ENCODE data around the gene BHLHA15. TPM values are rescaled to one million over a fixed set of nuclear protein-coding genes. Genes with fewer than 3 reads are reported as not detected.

Gene BHLHA15
- total and polyA plus RNA-seq, 2 of the 8 experiments (the other 6 are each of a cell fraction or from before 2014, with no cell fraction given): 1.1 to 2.7 TPM

GRCh38 chr7:98193474-98194180 lies 17.6 kb upstream of the BHLHA15 start:
- POLR2A ChIA-PET (ENCODE audit: partially characterized antibody): interaction anchor here (0.6 kb wide), 1 partner anchor 1365 kb away, joined by 3 read pairs; the partner anchor contains the start of gene ZNF655
- H3K27ac ChIP-seq (ENCODE audit: low read depth, low read length): no peak overlapping the region
- H4K8ac ChIP-seq (ENCODE audit: extremely low read depth, insufficient read depth, low read length): no peak overlapping the region
- no peak overlapping the region for H3K4me3 ChIP-seq (ENCODE audit: extremely low read depth in 1 of 4, insufficient read depth in 2 of 4, low read depth in 3 of 4, low read length in 4 of 4)
- H3K9me3 ChIP-seq (ENCODE audit: insufficient read depth in 2 of 2, low read depth in 1 of 2, low read length in 1 of 2): no peaks in the 10 kb centered on the region
- H3K9ac ChIP-seq (replicated peaks in 1 of 4; ENCODE audit: extremely low read depth in 1 of 4, low read depth in 3 of 4, low read length in 3 of 4): no peak overlapping the region
- H2AFZ ChIP-seq (ENCODE audit: low read length): no peak overlapping the region
- peaks cover 2% of the 10 kb centered on the region; the same call in 1 of the 2 replicates for H3K79me1 ChIP-seq (ENCODE audit: low read depth, low read length)
- no peak overlapping the region for H2BK12ac ChIP-seq (ENCODE audit: low read depth, low read length)
- no peak overlapping the region for H4K5ac ChIP-seq (ENCODE audit: insufficient read length, low read depth, low read length)
- DNase-seq (ENCODE audit: low read depth in 1 of 2, low spot score in 2 of 2): no peak
- no peak overlapping the region for H3K56ac ChIP-seq (replicated peaks; ENCODE audit: insufficient read length, low read depth, low read length)
- no peaks in the 10 kb centered on the region for H3K79me2 ChIP-seq (ENCODE audit: control insufficient read depth in 1 of 2, insufficient read depth in 2 of 2, low read length in 2 of 2)
- CTCF ChIA-PET (ENCODE audit: partially characterized antibody): interaction anchor here (0.9 kb wide), 1 partner anchor 357 kb away, joined by 3 read pairs; no protein-coding TSS in a partner anchor
- H3K4me2 ChIP-seq (ENCODE audit: insufficient read depth in 1 of 2, low read depth in 2 of 2, low read length in 2 of 2): no peak overlapping the region
- H3K27me3 ChIP-seq (replicated peaks in 1 of 4; ENCODE audit: control insufficient read depth in 3 of 4, extremely low read depth in 1 of 4, insufficient read depth in 3 of 4, low read length in 3 of 4): no peaks in the 10 kb centered on the region
- H3K4ac ChIP-seq (replicated peaks; ENCODE audit: insufficient read length, low read depth, low read length): no peak overlapping the region
- H3K23ac ChIP-seq (ENCODE audit: insufficient read length): no peak overlapping the region
- no peaks in the 10 kb centered on the region for H3K4me1 ChIP-seq (replicated peaks in 1 of 4; ENCODE audit: control insufficient read depth in 3 of 4, insufficient read depth in 4 of 4, low read length in 3 of 4)
- no peak overlapping the region for H3K18ac ChIP-seq (ENCODE audit: extremely low read depth, low read length)
- H3K36me3 ChIP-seq (ENCODE audit: control insufficient read depth in 2 of 4, insufficient read depth in 4 of 4, low read length in 3 of 4): peaks cover 6 to 41% (median 27%) of the 10 kb centered on the region in 4 experiments; a peak in 7 of 8 replicates
- H2BK15ac ChIP-seq (ENCODE audit: low read length): no peak overlapping the region
- no peak for FAIRE-seq
- no peak overlapping the region for H2BK5ac ChIP-seq (ENCODE audit: low read depth, low read length)
- peaks cover 2 to 14% of the 10 kb centered on the region in 2 experiments for H4K20me1 ChIP-seq (replicated peaks in 1 of 2; ENCODE audit: control insufficient read depth in 1 of 2, insufficient read depth in 2 of 2, low read length in 2 of 2)
- H2BK20ac ChIP-seq (ENCODE audit: low read length): no peak overlapping the region
- H2BK120ac ChIP-seq (replicated peaks; ENCODE audit: low read depth, low read length): no peak overlapping the region
- no peak overlapping the region for H3K14ac ChIP-seq (ENCODE audit: insufficient read length)
- H4K91ac ChIP-seq (replicated peaks; ENCODE audit: insufficient read length, low read length): no peak overlapping the region
- H3K23me2 ChIP-seq (ENCODE audit: low read depth, low read length): no peaks in the 10 kb centered on the region
- H2AK5ac ChIP-seq (ENCODE audit: low read depth, low read length): no peak overlapping the region
- WGBS, 2 experiments (ENCODE audit: extremely low coverage in 1 of 2, insufficient coverage in 1 of 2, insufficient read length in 1 of 2, insufficient replicate concordance in 2 of 2, low coverage in 1 of 2, low lambda C conversion rate in 2 of 2, missing lambda C conversion rate in 1 of 2): 93% methylated on average over 37 of the region's 37 CpGs; no CpG with 5 or more reads in 1 of the 2 experiments
- TF ChIP-seq, protein P1, sequence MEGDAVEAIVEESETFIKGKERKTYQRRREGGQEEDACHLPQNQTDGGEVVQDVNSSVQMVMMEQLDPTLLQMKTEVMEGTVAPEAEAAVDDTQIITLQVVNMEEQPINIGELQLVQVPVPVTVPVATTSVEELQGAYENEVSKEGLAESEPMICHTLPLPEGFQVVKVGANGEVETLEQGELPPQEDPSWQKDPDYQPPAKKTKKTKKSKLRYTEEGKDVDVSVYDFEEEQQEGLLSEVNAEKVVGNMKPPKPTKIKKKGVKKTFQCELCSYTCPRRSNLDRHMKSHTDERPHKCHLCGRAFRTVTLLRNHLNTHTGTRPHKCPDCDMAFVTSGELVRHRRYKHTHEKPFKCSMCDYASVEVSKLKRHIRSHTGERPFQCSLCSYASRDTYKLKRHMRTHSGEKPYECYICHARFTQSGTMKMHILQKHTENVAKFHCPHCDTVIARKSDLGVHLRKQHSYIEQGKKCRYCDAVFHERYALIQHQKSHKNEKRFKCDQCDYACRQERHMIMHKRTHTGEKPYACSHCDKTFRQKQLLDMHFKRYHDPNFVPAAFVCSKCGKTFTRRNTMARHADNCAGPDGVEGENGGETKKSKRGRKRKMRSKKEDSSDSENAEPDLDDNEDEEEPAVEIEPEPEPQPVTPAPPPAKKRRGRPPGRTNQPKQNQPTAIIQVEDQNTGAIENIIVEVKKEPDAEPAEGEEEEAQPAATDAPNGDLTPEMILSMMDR (IDR thresholded peaks at IDR 0.05; ENCODE audit: control extremely low read depth in 1 of 3, insufficient read depth in 1 of 3, low read depth in 1 of 3, low read length in 3 of 3): no peak
- TF ChIP-seq SRF (IDR thresholded peaks at IDR 0.05; ENCODE audit: low read depth, low read length): no peak
- TF ChIP-seq TBP (IDR thresholded peaks at IDR 0.05; ENCODE audit: low read depth, low read length): no peak

All from H1 (cell line).